Transverse colon (tissue), 4 donors: ENCODE measurements around the gene PTPRA. TPM values are rescaled to one million over a fixed set of nuclear protein-coding genes. Genes with fewer than 3 reads are reported as not detected.

Experiments
- DNase-seq: peaks from one replicate; pipeline ENCODE4 v3.0.0-alpha.2; 2019
- H3K27ac ChIP-seq, 4 donors: fragments of 200-600 bp; sonication (generic); 2 replicates each; pipeline ENCODE4 v1.5.1; 2016 to 2018; ENCODE audit warnings: inconsistent platforms in 4 of 4
- H3K27me3 ChIP-seq: fragments of 200-600 bp; sonication (generic); 2 replicates; pipeline ENCODE4 v1.5.1; 2017; ENCODE audit warnings: inconsistent platforms
- H3K36me3 ChIP-seq, 4 donors: fragments of 200-600 bp; sonication (generic); 2 replicates each; pipeline ENCODE4 v1.5.1; 2017 to 2019; ENCODE audit warnings: inconsistent platforms in 4 of 4
- H3K4me1 ChIP-seq, 4 donors: fragments of 200-600 bp; sonication (generic); 2 replicates each; pipeline ENCODE4 v1.5.1; 2017 to 2020; ENCODE audit warnings: inconsistent platforms in 4 of 4
- H3K4me3 ChIP-seq, 4 donors: fragments of 200-600 bp; sonication (generic); 1 replicate in 1 of 4; 2 replicates in 3 of 4; pipeline versions ENCODE4 v1.5.1 to v1.6.1; 2017 to 2019; ENCODE audit warnings: inconsistent platforms in 4 of 4
- H3K9me3 ChIP-seq, 2 donors: fragments of 200-600 bp; sonication (generic); 2 replicates each; pipeline ENCODE4 v1.5.1; 2017 to 2019; ENCODE audit warnings: inconsistent platforms in 2 of 2
- EP300 ChIP-seq: sonication (generic); formaldehyde crosslinking; IDR thresholded peaks from one replicate; pipeline ENCODE4 v1.6.1; 2017; ENCODE audit warnings: antibody characterized with exemption, low read depth
- POLR2A ChIP-seq: fragments of 450-650 bp; IDR thresholded peaks from one replicate; pipeline ENCODE4 v1.6.1; 2016; ENCODE audit warnings: antibody characterized with exemption, mild to moderate bottlenecking, moderate library complexity
- POLR2AphosphoS5 ChIP-seq, 3 donors: sonication (generic); formaldehyde crosslinking; IDR thresholded peaks; one replicate each; pipeline ENCODE4 v1.6.1; 2016; ENCODE audit warnings: antibody characterized with exemption in 3 of 3
- WGBS, 2 donors: methylation state at CpG; one replicate each; pipeline ENCODE4 v1.1.5; 2018; ENCODE audit warnings: low coverage in 1 of 2; 5-methylcytosine and 5-hydroxymethylcytosine counted together
- in situ Hi-C, 4 donors: fragments of 200-750 bp; cut with MboI; loops; one replicate each; pipeline versions ENCODE4 v1.15.0 to v1.15.1; 2017; ENCODE audit warnings: low sequenced_read_pairs in 3 of 4, low pct_ligation_motif_present in 1 of 4, low pct_unique_long_range_greater_than_20kb in 1 of 4
- intact Hi-C: fragments of 100-400 bp; cut with DNase I; formaldehyde crosslinking; loops from one replicate; pipeline ENCODE4 v1.15.1; 2023; ENCODE audit warnings: low total_unique reads
- total RNA-seq, 4 donors: library from RNA; depleted of rRNA; stranded (reverse); fragments of >200 nt; gene quantifications; one replicate each; pipeline ENCODE4 v1.1.0, GENCODE V29; 2016
- TF ChIP-seq, protein P1 (sequence below), 5 experiments: fragments of 200-600 bp in 3 of 5; fragments of 450-650 bp in 2 of 5; sonication (generic) in 3 of 5; IDR thresholded peaks; 1 replicate in 2 of 5; 2 replicates in 3 of 5; pipeline ENCODE4 v1.5.1; 2016 to 2017; ENCODE audit warnings: antibody characterized with exemption in 5 of 5, inconsistent platforms in 3 of 5, mild to moderate bottlenecking in 2 of 5, moderate library complexity in 1 of 5

The PTPRA gene
- total RNA-seq, 4 donors from 2014 or later, result 32.2 to 55.8 (median 45.8) TPM

DNA sequence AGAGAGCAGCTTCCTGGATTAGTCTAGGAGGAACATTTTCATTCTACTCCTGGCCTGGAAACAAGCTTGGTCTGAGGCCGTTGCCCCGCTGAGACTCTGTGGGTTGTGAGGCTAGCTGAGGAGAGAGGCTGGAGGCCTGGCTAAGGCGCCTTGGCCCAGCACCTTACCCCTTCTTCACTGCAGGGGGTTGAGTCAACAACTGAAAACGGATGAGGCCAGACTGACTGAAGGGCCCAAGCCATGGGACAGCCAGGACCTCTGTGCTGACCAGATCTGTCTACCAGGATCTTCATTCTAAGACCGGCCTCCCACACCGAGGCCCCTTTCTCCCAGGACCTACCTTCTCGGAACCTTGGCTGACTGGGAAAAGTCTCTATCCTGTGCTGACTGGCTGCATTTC is 214.8 kb downstream of the PTPRA start:
- WGBS, 2 donors, result 85% methylated on average over 7 of the region's 7 CpGs; no CpG with 5 or more reads in 1 of the 2 donors
- Histone ChIP-seq H3K27ac (no peak overlapping the region), H3K4me1 (peaks cover 0 to 10% (median 5%) of the 10 kb centered on the region in 4 donors), H3K36me3 (no peaks in the 10 kb centered on the region), H3K27me3 (peaks cover 60% of the 10 kb centered on the region), H3K9me3 (no peaks in the 10 kb centered on the region), H3K4me3 (no peak overlapping the region)
- no peak for DNase-seq
- intact Hi-C loops (no loop called here), in situ Hi-C loops (no loop called here)
- TF ChIP-seq EP300 (no peak), POLR2AphosphoS5 (IDR thresholded peaks at IDR 0.05) (no peak), POLR2A (no peak)
- TF ChIP-seq, protein P1, sequence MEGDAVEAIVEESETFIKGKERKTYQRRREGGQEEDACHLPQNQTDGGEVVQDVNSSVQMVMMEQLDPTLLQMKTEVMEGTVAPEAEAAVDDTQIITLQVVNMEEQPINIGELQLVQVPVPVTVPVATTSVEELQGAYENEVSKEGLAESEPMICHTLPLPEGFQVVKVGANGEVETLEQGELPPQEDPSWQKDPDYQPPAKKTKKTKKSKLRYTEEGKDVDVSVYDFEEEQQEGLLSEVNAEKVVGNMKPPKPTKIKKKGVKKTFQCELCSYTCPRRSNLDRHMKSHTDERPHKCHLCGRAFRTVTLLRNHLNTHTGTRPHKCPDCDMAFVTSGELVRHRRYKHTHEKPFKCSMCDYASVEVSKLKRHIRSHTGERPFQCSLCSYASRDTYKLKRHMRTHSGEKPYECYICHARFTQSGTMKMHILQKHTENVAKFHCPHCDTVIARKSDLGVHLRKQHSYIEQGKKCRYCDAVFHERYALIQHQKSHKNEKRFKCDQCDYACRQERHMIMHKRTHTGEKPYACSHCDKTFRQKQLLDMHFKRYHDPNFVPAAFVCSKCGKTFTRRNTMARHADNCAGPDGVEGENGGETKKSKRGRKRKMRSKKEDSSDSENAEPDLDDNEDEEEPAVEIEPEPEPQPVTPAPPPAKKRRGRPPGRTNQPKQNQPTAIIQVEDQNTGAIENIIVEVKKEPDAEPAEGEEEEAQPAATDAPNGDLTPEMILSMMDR (IDR thresholded peaks at IDR 0.05), result no peak

Other genes starting within 250 kb of the PTPRA start
- 100 to 1,000 TPM in 2 of 4 donors, 10 to 100 TPM in 2; 32.8 to 303 (median 126) TPM for gene NOP56, start 220.8 kb upstream of the PTPRA start, total RNA-seq
- 100 to 1,000 TPM in 2 of 4 donors, 10 to 100 TPM in 2; 71.8 to 152 (median 106) TPM for gene IDH3B, start 209.3 kb upstream of the PTPRA start, total RNA-seq
- gene EBF4, start 180.7 kb upstream of the PTPRA start, total RNA-seq, result 100 to 1,000 TPM in 1 of 4 donors, 1 to 10 TPM in 3; 3.7 to 101 (median 5.4) TPM
- 1 to 10 TPM in 2 of 4 donors, under 1 TPM in 2; 0.80 to 2.6 (median 1.0) TPM for gene CPXM1, start 72.9 kb upstream of the PTPRA start, total RNA-seq
- gene C20orf141, start 58.5 kb upstream of the PTPRA start, total RNA-seq, result not detected
- not detected for gene TMEM239, start 57.1 kb upstream of the PTPRA start, total RNA-seq
- 10 to 100 TPM; 15.5 to 85.7 (median 36.6) TPM for gene PCED1A, start 32.8 kb upstream of the PTPRA start, total RNA-seq
- 10 to 100 TPM; 29.2 to 42.2 (median 36.7) TPM for gene VPS16, start 32.7 kb upstream of the PTPRA start, total RNA-seq
- gene GNRH2, start 170.1 kb downstream of the PTPRA start, total RNA-seq, result not detected
- 10 to 100 TPM; 42.7 to 88.3 (median 54.3) TPM for gene MRPS26, start 172.6 kb downstream of the PTPRA start, total RNA-seq
- not detected for gene OXT, start 198.1 kb downstream of the PTPRA start, total RNA-seq
- not detected for gene AVP, start 211.2 kb downstream of the PTPRA start, total RNA-seq